Measurements from ENCODE around the gene UNC5C.

The UNC5C gene

GRCh38 chr4:95158626-95159025 lies 390.1 kb downstream of the UNC5C start:
- CTCF ChIA-PET: no interaction called here
- no peak for TF ChIP-seq FOXM1 (IDR thresholded peaks at IDR 0.05; ENCODE audit: borderline replicate concordance)
- no peak for TF ChIP-seq TARDBP (IDR thresholded peaks at IDR 0.05)
- no peak for TF ChIP-seq NFRKB (IDR thresholded peaks at IDR 0.05)
- TF ChIP-seq L3MBTL2 (conservative IDR thresholded peaks at IDR 0.05): no peak
- no peak for TF ChIP-seq FOXA1 (IDR thresholded peaks at IDR 0.05)
- no peak for DNase-seq (ENCODE audit: extremely low spot score)
- POLR2A ChIA-PET: no interaction called here

GRCh38 chr4:95158045-95158444 lies 390.7 kb downstream of the UNC5C start:
- POLR2A ChIA-PET: no interaction called here
- no peak for DNase-seq (ENCODE audit: extremely low spot score)
- CTCF ChIA-PET: no interaction called here
- TF ChIP-seq CTBP1 (IDR thresholded peaks at IDR 0.05; ENCODE audit: borderline replicate concordance) (no peak), PKNOX1 (IDR thresholded peaks at IDR 0.05) (no peak), BHLHE40 (IDR thresholded peaks at IDR 0.05; ENCODE audit: borderline replicate concordance) (no peak), FOXM1 (IDR thresholded peaks at IDR 0.05; ENCODE audit: borderline replicate concordance) (no peak), LEF1 (IDR thresholded peaks at IDR 0.05; ENCODE audit: borderline replicate concordance) (no peak), L3MBTL2 (conservative IDR thresholded peaks at IDR 0.05) (no peak), TARDBP (IDR thresholded peaks at IDR 0.05) (no peak), SP1 (IDR thresholded peaks at IDR 0.05) (no peak), ARNT (IDR thresholded peaks at IDR 0.05) (no peak), HDGF (IDR thresholded peaks at IDR 0.05; ENCODE audit: borderline replicate concordance) (no peak), NFRKB (IDR thresholded peaks at IDR 0.05) (no peak), FOXA1 (IDR thresholded peaks at IDR 0.05) (no peak), ELF4 (IDR thresholded peaks at IDR 0.05) (no peak), ZNF384 (IDR thresholded peaks at IDR 0.05) (no peak), FOXK2 (IDR thresholded peaks at IDR 0.05) (no peak), SUZ12 (IDR thresholded peaks at IDR 0.05) (no peak)

GRCh38 chr4:95157596-95157995 lies 391.2 kb downstream of the UNC5C start:
- DNase-seq (ENCODE audit: extremely low spot score): no peak
- TF ChIP-seq TARDBP (IDR thresholded peaks at IDR 0.05) (no peak), ARNT (IDR thresholded peaks at IDR 0.05) (no peak), ELF4 (IDR thresholded peaks at IDR 0.05) (no peak), BHLHE40 (IDR thresholded peaks at IDR 0.05; ENCODE audit: borderline replicate concordance) (no peak), SUZ12 (IDR thresholded peaks at IDR 0.05) (no peak), CTBP1 (IDR thresholded peaks at IDR 0.05; ENCODE audit: borderline replicate concordance) (no peak), FOXM1 (IDR thresholded peaks at IDR 0.05; ENCODE audit: borderline replicate concordance) (no peak), PKNOX1 (IDR thresholded peaks at IDR 0.05) (no peak), FOXA1 (IDR thresholded peaks at IDR 0.05) (no peak), NFRKB (IDR thresholded peaks at IDR 0.05) (no peak), LEF1 (IDR thresholded peaks at IDR 0.05; ENCODE audit: borderline replicate concordance) (no peak), SP1 (IDR thresholded peaks at IDR 0.05) (no peak), L3MBTL2 (conservative IDR thresholded peaks at IDR 0.05) (no peak), FOXK2 (IDR thresholded peaks at IDR 0.05) (no peak), ZNF384 (IDR thresholded peaks at IDR 0.05) (no peak), HDGF (IDR thresholded peaks at IDR 0.05; ENCODE audit: borderline replicate concordance) (no peak)
- CTCF ChIA-PET: no interaction called here
- POLR2A ChIA-PET: no interaction called here

GRCh38 chr4:95156452-95156765 lies 392.4 kb downstream of the UNC5C start:
- DNase-seq (ENCODE audit: extremely low spot score): no peak
- ChIA-PET CTCF (interaction anchor here (0.7 to 1.6 kb wide), 2 partner anchors 8 to 10 kb away, joined by 3 to 12 read pairs; no protein-coding TSS in a partner anchor), POLR2A (no interaction called here)
- TF ChIP-seq NFRKB (IDR thresholded peaks at IDR 0.05) (no peak), L3MBTL2 (conservative IDR thresholded peaks at IDR 0.05) (no peak), FOXA1 (IDR thresholded peaks at IDR 0.05) (no peak), BHLHE40 (IDR thresholded peaks at IDR 0.05; ENCODE audit: borderline replicate concordance) (no peak), ZNF384 (IDR thresholded peaks at IDR 0.05) (no peak), FOXM1 (IDR thresholded peaks at IDR 0.05; ENCODE audit: borderline replicate concordance) (no peak), TARDBP (IDR thresholded peaks at IDR 0.05) (no peak), SUZ12 (IDR thresholded peaks at IDR 0.05) (no peak), ARNT (IDR thresholded peaks at IDR 0.05) (no peak), SP1 (IDR thresholded peaks at IDR 0.05) (no peak), CTBP1 (IDR thresholded peaks at IDR 0.05; ENCODE audit: borderline replicate concordance) (no peak), FOXK2 (IDR thresholded peaks at IDR 0.05) (no peak), PKNOX1 (IDR thresholded peaks at IDR 0.05) (no peak), LEF1 (IDR thresholded peaks at IDR 0.05; ENCODE audit: borderline replicate concordance) (no peak), HDGF (IDR thresholded peaks at IDR 0.05; ENCODE audit: borderline replicate concordance) (no peak), ELF4 (IDR thresholded peaks at IDR 0.05) (no peak)

- POLR2A ChIA-PET: no interaction called here
- DNase-seq (ENCODE audit: extremely low spot score): peak; percentile 27
- CTCF ChIA-PET: interaction anchor here (0.7 to 1.6 kb wide), 2 partner anchors 8 to 10 kb away, joined by 3 to 12 read pairs; no protein-coding TSS in a partner anchor
- TF ChIP-seq ZNF384 (IDR thresholded peaks at IDR 0.05) (peak; percentile 94), PKNOX1 (IDR thresholded peaks at IDR 0.05) (peak; percentile 41; the same call in 1 of the 2 replicates), CTBP1 (IDR thresholded peaks at IDR 0.05; ENCODE audit: borderline replicate concordance) (no peak), NFRKB (IDR thresholded peaks at IDR 0.05) (no peak)
Measured at GRCh38 chr4:95155759-95156451, 392.9 kb downstream of the UNC5C start.

All from HEK293T (cell line).